BE2C (cell line): ENCODE results near the gene OR2T27.

ENCODE experiments used
- DNase-seq: peaks from one replicate; pipeline ENCODE4 v3.0.0-alpha.2; 2020
- H3K27me3 ChIP-seq: fragments of 250-450 bp; sonication (Bioruptor Pico); 2 replicates; pipeline ENCODE4 v1.5.1; 2020; ENCODE audit warnings: mild to moderate bottlenecking
- H3K36me3 ChIP-seq: fragments of 250-450 bp; sonication (Bioruptor Pico); 2 replicates; pipeline ENCODE4 v1.5.1; 2020; ENCODE audit warnings: mild to moderate bottlenecking
- H3K4me1 ChIP-seq: fragments of 250-450 bp; sonication (Bioruptor Pico); 2 replicates; pipeline ENCODE4 v1.5.1; 2020
- H3K4me3 ChIP-seq: 2 replicates; pipeline ENCODE4 v1.5.1; 2011; ENCODE audit warnings: low read depth, low read length
- H3K9me3 ChIP-seq: fragments of 250-450 bp; sonication (Bioruptor Pico); 2 replicates; pipeline ENCODE4 v1.5.1; 2020
- CTCF ChIP-seq: IDR thresholded peaks from 2 replicates; pipeline ENCODE4 v1.5.1; 2012; ENCODE audit warnings: mild to moderate bottlenecking, low read depth, low read length

Gene OR2T27

GRCh38 chr1:248696774-248697173 is 41.4 kb upstream of the OR2T27 start:
- Histone ChIP-seq H3K9me3 (no peaks in the 10 kb centered on the region), H3K4me1 (no peaks in the 10 kb centered on the region), H3K4me3 (no peak overlapping the region), H3K36me3 (no peaks in the 10 kb centered on the region), H3K27me3 (no peaks in the 10 kb centered on the region)
- TF ChIP-seq CTCF = no peak
- DNase-seq = no peak

- H3K4me3 ChIP-seq = no peak overlapping the region
- H3K36me3 ChIP-seq = no peaks in the 10 kb centered on the region
- no peaks in the 10 kb centered on the region for H3K9me3 ChIP-seq
- TF ChIP-seq CTCF = peak; percentile 25
- no peaks in the 10 kb centered on the region for H3K4me1 ChIP-seq
- no peaks in the 10 kb centered on the region for H3K27me3 ChIP-seq
- DNase-seq = no peak
Observed at GRCh38 chr1:248696261-248696660, 40.9 kb upstream of the OR2T27 start.

- Histone ChIP-seq H3K27me3 (no peaks in the 10 kb centered on the region), H3K9me3 (no peaks in the 10 kb centered on the region; the same call in 1 of the 2 replicates), H3K36me3 (no peaks in the 10 kb centered on the region), H3K4me1 (no peaks in the 10 kb centered on the region), H3K4me3 (no peak overlapping the region)
- no peak for TF ChIP-seq CTCF
- DNase-seq = no peak
Observed at GRCh38 chr1:248695451-248696132, 40.3 kb upstream of the OR2T27 start.

- Histone ChIP-seq H3K36me3 (no peaks in the 10 kb centered on the region), H3K4me1 (no peaks in the 10 kb centered on the region), H3K9me3 (no peaks in the 10 kb centered on the region; the same call in 1 of the 2 replicates), H3K4me3 (no peak overlapping the region), H3K27me3 (no peaks in the 10 kb centered on the region)
- DNase-seq = no peak
- TF ChIP-seq CTCF = no peak
Observed at GRCh38 chr1:248691567-248692155, 36.3 kb upstream of the OR2T27 start.

- no peak overlapping the region for H3K4me3 ChIP-seq
- no peaks in the 10 kb centered on the region for H3K4me1 ChIP-seq
- TF ChIP-seq CTCF = no peak
- H3K9me3 ChIP-seq = no peaks in the 10 kb centered on the region; the same call in 1 of the 2 replicates
- no peak for DNase-seq
- no peaks in the 10 kb centered on the region for H3K27me3 ChIP-seq
- H3K36me3 ChIP-seq = no peaks in the 10 kb centered on the region
Observed at GRCh38 chr1:248688527-248689298, 33.4 kb upstream of the OR2T27 start.

GRCh38 chr1:248686815-248687214 is 31.5 kb upstream of the OR2T27 start:
- H3K4me3 ChIP-seq = no peak overlapping the region
- no peaks in the 10 kb centered on the region for H3K4me1 ChIP-seq
- no peak for TF ChIP-seq CTCF
- DNase-seq = no peak
- H3K9me3 ChIP-seq = no peaks in the 10 kb centered on the region; the same call in 1 of the 2 replicates
- no peaks in the 10 kb centered on the region for H3K36me3 ChIP-seq
- H3K27me3 ChIP-seq = no peaks in the 10 kb centered on the region
